Measurements from ENCODE around the gene DYNLT1. TPM values are rescaled to one million over a fixed set of nuclear protein-coding genes. Genes with fewer than 3 reads are reported as not detected.

The DYNLT1 gene
- total and polyA plus RNA-seq, 12 donors: 106 to 211 (median 122) TPM

- ATAC-seq (peak in 5 of 8 donors; percentile 33 to 64 (median 44)), DNase-seq (no peak)
- Histone ChIP-seq H3K4me1 (peaks cover 0 to 36% (median 0%) of the 10 kb centered on the region in 9 donors), H3K27ac (peak overlapping the region in 1 of 10 donors; percentile 55), H3K4me3 (no peak overlapping the region), H3K9me3 (no peaks in the 10 kb centered on the region), H3K27me3 (no peaks in the 10 kb centered on the region), H3K36me3 (peaks cover 0 to 4% (median 0%) of the 10 kb centered on the region in 9 donors)
- TF ChIP-seq, protein P1, sequence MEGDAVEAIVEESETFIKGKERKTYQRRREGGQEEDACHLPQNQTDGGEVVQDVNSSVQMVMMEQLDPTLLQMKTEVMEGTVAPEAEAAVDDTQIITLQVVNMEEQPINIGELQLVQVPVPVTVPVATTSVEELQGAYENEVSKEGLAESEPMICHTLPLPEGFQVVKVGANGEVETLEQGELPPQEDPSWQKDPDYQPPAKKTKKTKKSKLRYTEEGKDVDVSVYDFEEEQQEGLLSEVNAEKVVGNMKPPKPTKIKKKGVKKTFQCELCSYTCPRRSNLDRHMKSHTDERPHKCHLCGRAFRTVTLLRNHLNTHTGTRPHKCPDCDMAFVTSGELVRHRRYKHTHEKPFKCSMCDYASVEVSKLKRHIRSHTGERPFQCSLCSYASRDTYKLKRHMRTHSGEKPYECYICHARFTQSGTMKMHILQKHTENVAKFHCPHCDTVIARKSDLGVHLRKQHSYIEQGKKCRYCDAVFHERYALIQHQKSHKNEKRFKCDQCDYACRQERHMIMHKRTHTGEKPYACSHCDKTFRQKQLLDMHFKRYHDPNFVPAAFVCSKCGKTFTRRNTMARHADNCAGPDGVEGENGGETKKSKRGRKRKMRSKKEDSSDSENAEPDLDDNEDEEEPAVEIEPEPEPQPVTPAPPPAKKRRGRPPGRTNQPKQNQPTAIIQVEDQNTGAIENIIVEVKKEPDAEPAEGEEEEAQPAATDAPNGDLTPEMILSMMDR (IDR thresholded peaks at IDR 0.05): no peak
- intact Hi-C loops (cut with DNase I): loop anchor here in 4 of 10 donors (5.0 to 10.0 kb wide), 3 partner anchors 62 to 465 kb away; no protein-coding TSS in a partner anchor
- 86 to 87% methylated on average over 7 of the region's 7 CpGs for WGBS, 2 donors
Observed at GRCh38 chr6:158686791-158687381, 42.3 kb upstream of the DYNLT1 start.

DNA sequence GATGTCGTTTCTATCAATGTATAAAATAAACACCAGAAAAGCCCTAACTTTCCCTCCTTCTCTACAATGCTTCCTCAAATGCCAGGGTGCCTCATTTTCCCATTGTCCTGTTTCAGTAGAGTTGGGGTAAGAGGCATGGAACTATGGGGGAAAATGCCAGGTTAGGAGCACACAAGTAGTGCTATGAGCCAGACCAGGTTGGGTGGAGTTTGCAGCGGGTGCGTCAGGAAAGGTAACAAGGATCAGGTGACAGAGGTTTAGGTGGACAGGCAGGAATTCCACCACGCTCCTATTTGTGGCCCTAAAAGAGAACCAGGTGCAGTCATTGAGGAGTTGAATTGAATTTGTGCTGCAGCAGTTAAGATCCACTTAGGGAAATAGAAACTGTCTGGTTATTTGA is 41.8 kb upstream of the DYNLT1 start:
- H3K9me3 ChIP-seq: no peaks in the 10 kb centered on the region
- WGBS, 2 donors: 77 to 80% methylated on average over 4 of the region's 4 CpGs
- peaks cover 0 to 4% (median 0%) of the 10 kb centered on the region in 9 donors for H3K36me3 ChIP-seq
- intact Hi-C loops (cut with DNase I): loop anchor here in 4 of 10 donors (5.0 to 10.0 kb wide), 3 partner anchors 62 to 464 kb away; no protein-coding TSS in a partner anchor
- DNase-seq (no peak), ATAC-seq (no peak)
- peaks cover 0 to 32% (median 0%) of the 10 kb centered on the region in 9 donors for H3K4me1 ChIP-seq
- no peak overlapping the region for H3K4me3 ChIP-seq
- peak overlapping the region in 1 of 10 donors; percentile 55 for H3K27ac ChIP-seq
- H3K27me3 ChIP-seq: no peaks in the 10 kb centered on the region
- TF ChIP-seq, protein P1 (IDR thresholded peaks at IDR 0.05): no peak

GRCh38 chr6:158684745-158685324 is 40.3 kb upstream of the DYNLT1 start:
- Histone ChIP-seq H3K27ac (no peak overlapping the region), H3K4me3 (no peak overlapping the region), H3K4me1 (peaks cover 0 to 29% (median 0%) of the 10 kb centered on the region in 9 donors), H3K36me3 (peaks cover 0 to 4% (median 0%) of the 10 kb centered on the region in 9 donors), H3K27me3 (no peaks in the 10 kb centered on the region), H3K9me3 (no peaks in the 10 kb centered on the region)
- intact Hi-C loops (cut with DNase I): loop anchor here in 4 of 10 donors (5.0 to 10.0 kb wide), 3 partner anchors 60 to 463 kb away; no protein-coding TSS in a partner anchor
- DNase-seq (no peak), ATAC-seq (no peak)
- 57 to 58% methylated on average over 5 of the region's 5 CpGs for WGBS, 2 donors
- TF ChIP-seq, protein P1 (IDR thresholded peaks at IDR 0.05): no peak

DNA sequence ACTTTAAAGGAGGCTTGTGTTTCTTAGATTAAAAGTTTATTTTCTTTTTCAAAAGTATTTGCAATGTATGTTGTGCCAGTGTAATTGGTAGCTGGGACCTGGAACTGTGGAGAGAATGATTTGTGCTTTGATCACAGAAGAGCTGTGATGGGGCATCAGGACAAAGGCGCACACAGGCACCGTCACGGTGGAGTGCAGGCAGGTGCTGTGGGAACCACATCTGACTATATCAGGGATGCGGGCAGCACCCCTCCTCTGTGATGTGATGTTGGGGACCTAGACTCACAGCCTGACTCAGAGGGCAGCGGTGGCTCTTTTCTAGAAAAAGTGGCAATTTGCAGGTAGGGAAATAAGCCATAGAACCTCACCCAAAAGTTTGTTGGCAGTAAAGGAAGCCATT is 39.8 kb upstream of the DYNLT1 start:
- ATAC-seq: no peak
- Histone ChIP-seq H3K4me1 (peaks cover 0 to 29% (median 0%) of the 10 kb centered on the region in 9 donors), H3K9me3 (no peaks in the 10 kb centered on the region), H3K36me3 (peaks cover 0 to 4% (median 0%) of the 10 kb centered on the region in 9 donors), H3K4me3 (no peak overlapping the region), H3K27me3 (no peaks in the 10 kb centered on the region), H3K27ac (no peak overlapping the region)
- DNase-seq: no peak
- intact Hi-C loops (cut with DNase I): loop anchor here in 3 of 10 donors (10.0 kb wide), 2 partner anchors 60 to 460 kb away; no protein-coding TSS in a partner anchor
- TF ChIP-seq, protein P1 (IDR thresholded peaks at IDR 0.05): no peak
- WGBS, 2 donors: 96 to 99% methylated on average over 5 of the region's 5 CpGs

Measured in heart right ventricle (tissue), 16 donors.